Activated T-cell treated with anti-CD3 and anti-CD28 coated beads, Interleukin-2, amount 50 U/mL, for 48 hours (primary cell): ENCODE data around the gene STX2.
"Not testable (repeated sequence)": the region's sequence is repeated elsewhere in the genome, so short reads cannot be mapped to it uniquely, and the experiment has no call there.

Experiments
- DNase-seq, 2 experiments: peaks; one replicate each; pipeline ENCODE4 v3.0.0-alpha.2; 2020

STX2 gene

GRCh38 chr12:130795906-130796305 is 43.1 kb downstream of the STX2 start:
- no peak for DNase-seq

DNA sequence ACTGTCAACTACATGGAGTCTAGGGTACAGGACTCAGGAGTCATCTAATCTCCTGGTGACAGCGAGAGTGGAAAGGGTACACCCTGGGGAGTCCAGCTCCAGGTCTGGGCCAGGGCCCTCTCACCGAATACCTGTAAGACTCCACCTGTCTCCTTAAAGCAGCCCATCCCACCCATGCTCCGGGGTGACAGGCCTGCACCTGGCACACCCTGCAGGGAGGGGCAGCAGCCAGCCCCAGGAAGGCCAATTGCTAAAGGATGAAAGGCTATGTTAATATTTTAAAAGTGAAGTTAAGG is 45.5 kb downstream of the STX2 start:
- DNase-seq = no peak

GRCh38 chr12:130792821-130793553 is 46.1 kb downstream of the STX2 start:
- DNase-seq = no peak

DNA sequence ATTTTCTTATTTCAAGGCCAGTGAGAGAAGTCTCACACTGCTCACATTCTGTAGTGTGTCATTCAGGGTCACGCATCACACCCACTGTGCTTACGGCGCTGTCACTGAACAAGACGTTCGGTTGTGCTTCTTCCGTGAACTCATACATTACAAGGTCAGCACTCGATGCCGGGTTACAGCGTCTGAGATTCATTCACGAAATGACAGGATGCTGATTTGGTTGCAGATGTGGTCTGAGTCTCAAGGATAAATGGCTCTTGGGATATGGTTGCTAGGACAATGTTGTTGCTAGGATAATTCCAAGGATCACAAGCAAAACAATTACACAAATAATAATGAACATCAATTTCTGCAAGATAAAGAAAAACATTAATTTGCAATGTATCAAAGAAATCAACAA is 47.4 kb downstream of the STX2 start:
- DNase-seq = no peak

GRCh38 chr12:130788515-130788914 is 50.5 kb downstream of the STX2 start:
- no peak for DNase-seq

- no peak for DNase-seq
Observed at GRCh38 chr12:130787445-130788410, 51.3 kb downstream of the STX2 start.

DNA sequence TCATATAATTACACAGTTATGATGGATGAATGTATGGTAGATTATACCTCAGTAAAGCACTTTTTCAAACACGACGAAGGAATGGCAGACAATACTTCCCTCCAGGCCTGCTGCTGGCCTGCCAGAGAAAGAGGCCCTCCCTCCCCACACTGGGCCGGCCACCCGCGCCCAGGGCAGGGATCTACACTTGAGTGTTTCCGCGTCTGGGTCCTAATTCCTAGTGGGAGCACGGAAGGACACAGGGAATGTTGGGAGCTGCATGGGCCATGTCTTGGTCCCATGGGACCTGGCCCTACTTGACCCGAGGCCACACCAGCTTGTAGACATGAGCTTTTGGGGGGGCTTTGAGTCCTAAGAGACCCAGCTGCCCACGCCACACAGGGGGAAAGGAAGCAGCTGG is 52.0 kb downstream of the STX2 start:
- no peak for DNase-seq

GRCh38 chr12:130783110-130783715 is 55.8 kb downstream of the STX2 start:
- DNase-seq = no peak

DNA sequence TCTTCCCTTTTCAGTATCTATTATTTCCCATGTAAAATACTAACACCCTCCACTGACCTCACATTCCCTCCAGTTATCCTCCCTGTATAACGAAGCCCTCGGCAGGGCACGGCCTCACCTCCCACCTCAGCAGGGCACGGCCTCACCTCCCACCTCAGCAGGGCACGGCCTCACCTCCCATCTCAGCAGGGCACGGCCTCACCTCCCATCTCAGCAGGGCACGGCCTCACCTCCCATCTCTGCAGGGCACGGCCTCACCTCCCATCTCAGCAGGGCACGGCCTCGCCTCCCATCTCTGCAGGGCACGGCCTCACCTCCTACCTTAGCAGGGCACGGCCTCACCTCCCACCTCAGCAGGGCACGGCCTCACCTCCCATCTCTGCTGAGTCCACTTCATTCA is 56.8 kb downstream of the STX2 start:
- not testable (repeated sequence) for DNase-seq

DNA sequence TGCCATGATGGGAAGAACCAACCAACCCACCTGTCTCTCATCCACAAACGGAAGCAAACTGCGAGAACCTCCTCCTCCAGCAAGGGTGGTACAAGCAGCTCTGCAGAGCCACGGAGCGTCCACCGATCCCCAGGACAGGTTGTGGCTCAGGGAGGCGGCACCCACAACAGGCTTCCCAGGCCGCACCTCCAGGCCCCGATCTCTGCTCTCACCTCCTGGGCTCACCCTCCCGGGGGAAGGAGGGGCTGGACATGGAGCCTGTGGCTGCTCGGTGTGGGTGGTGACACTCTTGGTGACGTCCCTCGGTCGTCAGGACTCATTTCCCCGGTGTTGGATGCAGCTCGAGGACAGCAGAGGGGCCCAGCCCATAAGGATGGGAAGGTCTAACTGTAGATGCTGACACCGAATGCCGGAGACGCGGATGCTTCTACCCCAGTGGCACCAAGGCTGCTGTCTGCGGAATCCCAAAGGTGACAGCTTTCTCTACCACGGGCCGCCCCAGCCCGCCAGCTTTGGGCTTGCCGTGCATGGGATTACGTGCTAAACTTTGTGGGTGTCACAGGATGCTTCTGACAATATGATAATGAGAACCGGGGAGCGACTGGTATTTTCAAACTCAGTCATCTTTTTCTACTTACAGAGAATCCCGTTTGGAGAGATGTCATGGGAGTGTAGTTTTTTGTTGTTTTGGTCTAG is 58.0 kb downstream of the STX2 start:
- DNase-seq = no peak

- DNase-seq = no peak
Observed at GRCh38 chr12:130780325-130780724, 58.7 kb downstream of the STX2 start.

- DNase-seq = no peak
Observed at GRCh38 chr12:130778776-130779175, 60.3 kb downstream of the STX2 start.

- no peak for DNase-seq
Observed at GRCh38 chr12:130776857-130777339, 62.2 kb downstream of the STX2 start.

DNA sequence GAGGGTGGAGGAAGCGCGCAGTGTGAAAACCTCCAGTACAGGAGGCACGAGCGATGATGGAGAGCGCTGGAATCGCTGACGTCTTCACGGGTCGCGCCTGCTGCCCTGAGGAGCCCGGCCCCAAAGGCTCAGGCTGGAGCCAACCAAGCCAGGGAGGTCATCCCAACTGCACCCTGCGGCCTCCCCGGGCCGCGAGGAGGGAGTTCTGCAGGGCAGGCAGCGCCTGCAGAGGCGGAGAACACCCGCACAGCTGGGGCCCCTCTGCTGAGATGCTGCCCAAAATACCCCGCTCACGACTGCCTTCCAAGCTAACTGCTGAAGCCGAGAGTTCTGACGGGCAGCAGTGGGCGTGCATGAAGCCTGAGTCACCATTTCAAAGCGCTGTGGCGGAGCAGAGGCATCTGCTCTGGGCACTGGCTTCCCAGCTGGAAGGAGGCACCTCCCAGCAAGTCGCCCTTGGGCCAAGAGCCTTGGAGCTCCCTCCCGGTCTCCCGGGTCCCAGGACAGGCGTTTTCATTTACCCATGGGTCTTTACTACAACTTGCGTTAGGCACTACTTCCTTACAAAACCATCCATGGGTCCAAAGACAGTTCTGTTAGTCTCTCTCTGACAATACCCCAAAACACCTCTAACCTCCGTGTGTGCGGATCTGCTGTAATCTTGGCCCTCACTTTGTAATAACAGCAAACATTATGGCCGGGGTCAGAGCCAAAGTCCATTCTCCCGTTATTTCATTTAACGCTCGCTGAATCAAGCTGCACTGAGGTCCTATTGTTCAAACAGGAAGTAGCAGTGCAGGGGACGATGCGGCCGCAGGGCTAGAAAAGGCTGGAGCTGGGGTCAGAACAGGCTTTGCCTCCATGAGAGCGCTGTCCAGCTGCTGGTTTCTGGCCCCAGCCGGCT is 62.8 kb downstream of the STX2 start:
- peak; percentile 78 to 83 for DNase-seq

DNA sequence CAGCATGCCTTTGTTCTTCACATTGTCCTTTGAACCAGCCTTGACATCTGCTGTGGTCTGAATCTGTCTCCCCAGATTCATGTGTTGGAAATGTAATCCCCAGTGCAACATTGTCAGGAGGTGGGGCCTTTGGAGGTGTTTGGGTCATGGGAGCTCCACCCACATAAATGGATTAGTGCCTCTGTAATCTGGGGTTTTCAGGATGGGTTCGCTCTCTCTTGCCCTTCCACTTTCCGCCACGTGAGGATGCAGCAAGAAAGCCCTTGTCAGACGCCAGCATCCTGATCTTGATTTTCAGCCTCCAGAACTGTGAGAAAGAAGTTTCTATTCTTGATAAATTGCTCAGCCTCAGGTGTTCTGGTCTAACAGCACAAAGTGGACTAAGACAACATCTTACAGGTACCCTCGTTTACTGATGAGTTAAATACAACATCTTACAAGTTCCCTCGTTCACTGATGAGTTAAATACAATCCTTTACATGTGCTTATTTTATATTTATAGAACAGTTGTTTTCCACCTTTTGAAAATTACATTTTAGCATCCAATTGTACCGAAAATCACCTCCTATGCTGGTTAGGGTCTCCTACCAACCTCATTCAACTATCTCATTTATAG is 68.5 kb downstream of the STX2 start:
- DNase-seq = no peak

GRCh38 chr12:130768120-130768519 is 70.9 kb downstream of the STX2 start:
- DNase-seq = no peak

- no peak for DNase-seq
Observed at GRCh38 chr12:130766470-130766869, 72.6 kb downstream of the STX2 start.

GRCh38 chr12:130765186-130765659 is 73.8 kb downstream of the STX2 start:
- DNase-seq = no peak

DNA sequence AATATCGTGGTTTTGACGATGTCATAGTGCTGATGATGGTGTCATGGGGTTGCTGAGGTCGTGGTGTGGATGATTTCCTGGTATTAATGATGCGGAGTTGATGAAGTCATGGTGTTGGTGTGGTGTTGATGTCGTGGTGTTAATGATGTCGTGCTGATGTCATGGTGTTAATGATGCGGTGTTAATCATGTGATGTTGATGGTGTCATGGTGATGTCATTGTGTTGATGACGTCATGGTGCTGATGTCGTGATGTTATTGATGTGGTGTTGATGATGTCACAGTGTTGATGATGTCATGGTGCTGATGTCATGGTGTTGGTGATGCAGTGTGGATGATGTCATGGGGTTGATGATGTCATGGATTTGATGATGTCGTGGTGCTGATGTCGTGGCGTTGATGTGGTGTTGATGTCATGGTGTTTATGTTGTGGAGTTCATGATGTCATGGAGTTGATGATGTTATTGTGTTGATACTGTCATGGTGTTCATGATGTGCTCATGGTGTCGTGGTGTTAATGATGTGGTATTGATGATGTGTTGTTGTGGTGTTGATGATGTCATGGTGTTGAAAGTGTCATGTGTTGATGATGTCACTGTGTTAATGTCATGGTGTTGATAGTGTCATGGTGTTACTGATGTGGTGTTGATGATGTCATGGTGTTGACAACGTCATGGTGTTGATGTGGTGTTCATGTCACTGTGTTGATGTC is 74.4 kb downstream of the STX2 start:
- peak; percentile 50 to 51 for DNase-seq

GRCh38 chr12:130764073-130764472 is 75.0 kb downstream of the STX2 start:
- DNase-seq = no peak

DNA sequence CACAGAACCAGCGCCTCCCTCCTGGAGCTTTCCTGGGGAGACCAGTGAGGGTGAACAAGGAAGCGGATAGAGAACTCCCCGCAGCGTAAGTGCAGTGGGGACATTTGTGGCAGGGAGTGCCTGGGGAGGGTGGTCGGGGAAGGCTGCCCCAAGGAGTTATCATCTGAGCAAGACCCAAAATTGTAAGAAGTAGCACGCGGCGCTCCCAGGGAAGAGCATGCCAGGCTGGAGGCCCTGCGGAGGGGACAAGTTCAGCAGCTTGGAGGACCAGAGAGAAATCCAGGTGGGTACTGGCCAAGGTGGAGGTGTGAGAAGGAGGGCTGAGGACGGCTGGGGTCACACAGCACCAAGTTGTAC is 76.8 kb downstream of the STX2 start:
- no peak for DNase-seq
